ENCODE measurements around the gene FASTKD2. TPM values are rescaled to one million over a fixed set of nuclear protein-coding genes. Genes with fewer than 3 reads are reported as not detected.
"Not testable (repeated sequence)": the region's sequence is repeated elsewhere in the genome, so short reads cannot be mapped to it uniquely, and the experiment has no call there.

The FASTKD2 gene
- total and polyA plus RNA-seq, 5 donors from 2014 or later = 17.5 to 23.9 (median 21.8) TPM

DNA sequence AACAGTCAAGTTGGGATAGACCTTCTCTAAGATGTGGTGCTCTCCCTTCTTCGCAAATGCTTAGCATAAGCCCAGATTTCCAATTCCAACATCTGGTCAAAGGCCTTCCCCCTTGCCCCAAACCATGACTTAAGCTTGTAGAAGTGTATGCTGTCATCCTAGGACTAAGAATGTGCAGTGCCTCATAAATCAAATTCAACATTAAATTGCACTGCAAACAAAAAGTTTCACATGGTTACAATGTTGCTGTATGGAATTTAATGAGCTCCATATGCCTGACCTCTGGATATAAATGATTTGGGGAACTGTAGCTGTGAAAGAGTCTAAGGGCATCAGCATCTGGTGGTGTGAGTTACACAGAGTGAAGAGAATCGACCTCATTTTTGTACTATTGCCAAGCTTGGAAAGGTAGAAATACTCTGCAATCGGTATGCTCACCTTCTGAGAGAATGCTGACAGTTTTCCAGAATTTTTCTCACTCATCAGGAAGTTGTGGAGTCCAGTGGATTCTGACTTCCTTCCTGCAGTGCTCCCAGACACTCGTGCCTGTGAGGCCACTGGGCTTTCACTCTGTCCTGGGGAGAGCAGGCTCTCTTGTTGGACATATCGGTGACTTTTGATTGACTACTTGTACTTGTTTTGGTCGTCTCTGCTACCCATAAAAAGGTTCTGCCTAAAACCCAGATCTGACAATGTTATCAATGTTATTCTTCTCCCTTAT, 40.6 kb downstream of the FASTKD2 start:
- H3K27ac ChIP-seq (ENCODE audit: insufficient read depth, low read length, poor library complexity, severe bottlenecking) = no peak overlapping the region
- no peaks in the 10 kb centered on the region for H3K9me3 ChIP-seq (ENCODE audit: control insufficient read depth in 2 of 2, low read length in 2 of 2)
- H3K27ac Mint-ChIP-seq = no peak overlapping the region
- H3K4me3 ChIP-seq (ENCODE audit: low read depth, low read length) = no peak overlapping the region
- no peaks in the 10 kb centered on the region for H3K4me1 ChIP-seq (ENCODE audit: control insufficient read depth, insufficient read depth, low read length, poor library complexity, severe bottlenecking)
- ATAC-seq (ENCODE audit: low read depth in 2 of 2) = no peak
- H3K4me3 Mint-ChIP-seq = no peak overlapping the region
- no peaks in the 10 kb centered on the region for H3K9me3 Mint-ChIP-seq
- H3K27me3 Mint-ChIP-seq = no peaks in the 10 kb centered on the region
- no peaks in the 10 kb centered on the region for H3K27me3 ChIP-seq (ENCODE audit: control insufficient read depth, insufficient read depth, low read length)
- no peaks in the 10 kb centered on the region for H3K36me3 ChIP-seq (ENCODE audit: control insufficient read depth, insufficient read depth, low read length)
- no peak for DNase-seq
- H3K36me3 Mint-ChIP-seq = no peaks in the 10 kb centered on the region
- H3K4me1 Mint-ChIP-seq = peaks cover 0 to 1% (median under 1%) of the 10 kb centered on the region in 4 donors

DNA sequence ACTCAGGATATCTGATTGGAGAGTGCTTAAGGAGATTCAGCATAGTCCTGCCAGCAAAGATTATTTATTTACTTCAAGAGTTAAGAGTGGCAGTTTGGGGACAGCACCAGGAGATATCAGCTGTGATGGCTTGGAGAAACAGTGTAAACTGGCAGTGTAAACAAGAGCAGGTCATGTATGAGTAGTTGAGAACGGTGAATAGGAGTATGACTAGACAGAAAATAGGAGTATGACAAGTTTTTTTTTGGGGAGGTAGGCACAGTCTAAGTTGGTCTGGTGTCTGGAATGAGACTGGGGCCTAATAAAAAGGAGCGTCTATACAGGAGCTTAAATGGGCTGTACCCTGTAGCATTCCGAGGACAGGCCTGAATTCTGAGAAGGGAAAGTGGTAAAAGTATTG, 42.2 kb downstream of the FASTKD2 start:
- not testable (repeated sequence) for H3K27me3 ChIP-seq (ENCODE audit: control insufficient read depth, insufficient read depth, low read length); H3K9me3 Mint-ChIP-seq; H3K27me3 Mint-ChIP-seq; H3K4me3 Mint-ChIP-seq; H3K9me3 ChIP-seq (ENCODE audit: control insufficient read depth in 2 of 2, low read length in 2 of 2); H3K4me1 Mint-ChIP-seq; H3K27ac ChIP-seq (ENCODE audit: insufficient read depth, low read length, poor library complexity, severe bottlenecking); H3K4me1 ChIP-seq (ENCODE audit: control insufficient read depth, insufficient read depth, low read length, poor library complexity, severe bottlenecking); H3K36me3 ChIP-seq (ENCODE audit: control insufficient read depth, insufficient read depth, low read length); H3K27ac Mint-ChIP-seq; H3K4me3 ChIP-seq (ENCODE audit: low read depth, low read length); ATAC-seq (ENCODE audit: low read depth in 2 of 2); DNase-seq; H3K36me3 Mint-ChIP-seq

DNA sequence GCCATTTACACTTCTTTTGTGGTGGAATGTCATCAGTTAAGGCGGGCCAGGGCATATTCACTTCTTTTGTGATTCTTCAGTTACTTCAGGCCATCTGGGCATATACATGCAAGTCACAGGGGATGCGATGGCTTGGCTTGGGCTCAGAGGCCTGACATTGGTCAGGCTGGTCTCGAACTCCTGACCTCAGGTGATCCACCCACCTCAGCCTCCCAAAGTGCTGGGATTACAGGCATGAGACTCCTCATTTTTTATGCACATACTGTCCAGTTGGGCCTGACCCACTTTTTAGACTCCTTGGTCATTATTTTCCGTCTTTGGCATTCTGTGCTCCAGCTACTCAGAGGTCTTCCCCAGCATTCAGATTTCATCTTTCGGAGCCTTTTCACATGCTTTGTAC, 47.1 kb downstream of the FASTKD2 start:
- not testable (repeated sequence) for H3K27ac ChIP-seq (ENCODE audit: insufficient read depth, low read length, poor library complexity, severe bottlenecking); DNase-seq; H3K27me3 Mint-ChIP-seq

DNA sequence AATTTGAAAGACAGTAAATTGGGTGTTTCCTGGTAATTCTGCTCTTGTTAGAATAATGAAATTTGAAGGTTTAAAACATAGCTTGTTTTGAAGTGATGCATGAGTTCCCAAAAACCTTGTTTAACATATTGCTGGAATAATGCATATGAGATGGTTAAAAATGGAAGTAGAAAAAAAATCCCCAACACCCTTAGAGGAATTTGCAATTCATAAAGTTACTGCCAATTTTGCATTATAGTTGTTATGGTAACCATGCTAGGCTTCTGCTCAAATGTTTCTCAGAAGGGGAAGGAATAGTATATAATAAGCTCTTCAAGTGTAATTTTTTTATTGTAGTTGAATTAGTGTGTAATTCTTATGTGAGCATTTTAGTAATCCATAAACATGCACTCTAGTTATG, 49.1 kb downstream of the FASTKD2 start:
- H3K36me3 Mint-ChIP-seq = no peaks in the 10 kb centered on the region
- ATAC-seq (ENCODE audit: low read depth in 2 of 2) (no peak), DNase-seq (no peak)
- no peak overlapping the region for H3K27ac Mint-ChIP-seq
- Histone ChIP-seq H3K27me3 (ENCODE audit: control insufficient read depth, insufficient read depth, low read length) (no peaks in the 10 kb centered on the region), H3K4me3 (ENCODE audit: low read depth, low read length) (no peak overlapping the region), H3K36me3 (ENCODE audit: control insufficient read depth, insufficient read depth, low read length) (no peaks in the 10 kb centered on the region), H3K4me1 (ENCODE audit: control insufficient read depth, insufficient read depth, low read length, poor library complexity, severe bottlenecking) (no peaks in the 10 kb centered on the region), H3K27ac (ENCODE audit: insufficient read depth, low read length, poor library complexity, severe bottlenecking) (no peak overlapping the region), H3K9me3 (ENCODE audit: control insufficient read depth in 2 of 2, low read length in 2 of 2) (no peaks in the 10 kb centered on the region)
- no peak overlapping the region for H3K4me3 Mint-ChIP-seq
- no peaks in the 10 kb centered on the region for H3K9me3 Mint-ChIP-seq
- no peaks in the 10 kb centered on the region for H3K4me1 Mint-ChIP-seq
- H3K27me3 Mint-ChIP-seq = no peaks in the 10 kb centered on the region

More for the DNA sequence above, 47.1 kb downstream of the FASTKD2 start:
- H3K36me3 Mint-ChIP-seq; H3K4me3 Mint-ChIP-seq; H3K4me1 Mint-ChIP-seq; H3K36me3 ChIP-seq (ENCODE audit: control insufficient read depth, insufficient read depth, low read length); H3K4me1 ChIP-seq (ENCODE audit: control insufficient read depth, insufficient read depth, low read length, poor library complexity, severe bottlenecking); H3K9me3 Mint-ChIP-seq; ATAC-seq (ENCODE audit: low read depth in 2 of 2); H3K4me3 ChIP-seq (ENCODE audit: low read depth, low read length); H3K9me3 ChIP-seq (ENCODE audit: control insufficient read depth in 2 of 2, low read length in 2 of 2); H3K27ac Mint-ChIP-seq; H3K27me3 ChIP-seq (ENCODE audit: control insufficient read depth, insufficient read depth, low read length): not testable (repeated sequence)

DNA sequence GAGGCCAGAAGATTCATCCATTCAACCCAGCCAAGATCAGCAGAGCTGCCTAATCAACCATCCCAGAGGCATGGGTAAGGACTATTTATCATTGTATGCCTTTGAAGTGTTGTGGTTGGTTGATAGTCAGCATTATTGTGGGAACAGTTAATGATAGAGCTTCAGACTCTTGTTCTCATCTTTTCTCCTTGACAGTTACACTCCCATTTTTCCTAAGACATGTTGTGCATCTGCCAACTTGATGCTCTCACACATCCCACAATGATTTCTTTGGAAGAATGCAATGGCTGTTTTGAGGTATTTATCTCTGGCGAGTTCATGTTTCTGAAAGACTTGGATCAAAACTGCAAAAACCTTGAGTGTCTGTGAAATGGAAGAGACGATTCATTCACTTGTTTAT, 55.4 kb downstream of the FASTKD2 start:
- no peaks in the 10 kb centered on the region for H3K9me3 ChIP-seq (ENCODE audit: control insufficient read depth in 2 of 2, low read length in 2 of 2)
- H3K36me3 Mint-ChIP-seq = no peaks in the 10 kb centered on the region
- no peak overlapping the region for H3K4me3 ChIP-seq (ENCODE audit: low read depth, low read length)
- ATAC-seq (ENCODE audit: low read depth in 2 of 2) (no peak), DNase-seq (no peak)
- H3K27ac Mint-ChIP-seq = no peak overlapping the region
- no peak overlapping the region for H3K27ac ChIP-seq (ENCODE audit: insufficient read depth, low read length, poor library complexity, severe bottlenecking)
- no peaks in the 10 kb centered on the region for H3K4me1 Mint-ChIP-seq
- H3K9me3 Mint-ChIP-seq = no peaks in the 10 kb centered on the region
- no peaks in the 10 kb centered on the region for H3K27me3 Mint-ChIP-seq
- H3K4me1 ChIP-seq (ENCODE audit: control insufficient read depth, insufficient read depth, low read length, poor library complexity, severe bottlenecking) = no peaks in the 10 kb centered on the region
- no peaks in the 10 kb centered on the region for H3K27me3 ChIP-seq (ENCODE audit: control insufficient read depth, insufficient read depth, low read length)
- H3K36me3 ChIP-seq (ENCODE audit: control insufficient read depth, insufficient read depth, low read length) = no peaks in the 10 kb centered on the region
- no peak overlapping the region for H3K4me3 Mint-ChIP-seq

DNA sequence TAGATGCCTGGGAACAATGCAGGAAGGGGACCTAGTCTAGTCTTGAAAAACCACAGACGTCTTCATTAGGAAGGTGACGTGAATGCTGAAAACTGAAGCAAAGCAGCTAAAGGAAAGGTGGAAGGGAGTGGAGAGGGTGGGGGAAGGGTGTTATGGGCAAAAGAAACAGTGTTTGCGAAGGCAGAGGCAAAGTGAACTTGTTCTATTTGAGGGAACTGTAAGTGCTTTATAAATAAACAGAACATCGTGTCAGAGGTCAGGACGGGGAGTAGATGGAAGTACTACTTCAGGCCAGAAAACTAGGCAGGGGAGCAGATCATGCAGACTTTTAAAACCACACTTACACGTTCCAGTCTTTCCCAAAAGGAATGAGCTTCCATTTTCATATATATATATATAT, 57.8 kb downstream of the FASTKD2 start:
- H3K9me3 ChIP-seq (ENCODE audit: control insufficient read depth in 2 of 2, low read length in 2 of 2) = no peaks in the 10 kb centered on the region
- no peaks in the 10 kb centered on the region for H3K27me3 Mint-ChIP-seq
- no peak for ATAC-seq (ENCODE audit: low read depth in 2 of 2)
- no peak overlapping the region for H3K27ac Mint-ChIP-seq
- H3K4me1 ChIP-seq (ENCODE audit: control insufficient read depth, insufficient read depth, low read length, poor library complexity, severe bottlenecking) = no peaks in the 10 kb centered on the region
- H3K9me3 Mint-ChIP-seq = no peaks in the 10 kb centered on the region
- DNase-seq = no peak
- no peaks in the 10 kb centered on the region for H3K36me3 ChIP-seq (ENCODE audit: control insufficient read depth, insufficient read depth, low read length)
- H3K4me3 ChIP-seq (ENCODE audit: low read depth, low read length) = no peak overlapping the region
- H3K27ac ChIP-seq (ENCODE audit: insufficient read depth, low read length, poor library complexity, severe bottlenecking) = no peak overlapping the region
- no peaks in the 10 kb centered on the region for H3K36me3 Mint-ChIP-seq
- H3K27me3 ChIP-seq (ENCODE audit: control insufficient read depth, insufficient read depth, low read length) = no peaks in the 10 kb centered on the region
- H3K4me1 Mint-ChIP-seq = no peaks in the 10 kb centered on the region
- no peak overlapping the region for H3K4me3 Mint-ChIP-seq

DNA sequence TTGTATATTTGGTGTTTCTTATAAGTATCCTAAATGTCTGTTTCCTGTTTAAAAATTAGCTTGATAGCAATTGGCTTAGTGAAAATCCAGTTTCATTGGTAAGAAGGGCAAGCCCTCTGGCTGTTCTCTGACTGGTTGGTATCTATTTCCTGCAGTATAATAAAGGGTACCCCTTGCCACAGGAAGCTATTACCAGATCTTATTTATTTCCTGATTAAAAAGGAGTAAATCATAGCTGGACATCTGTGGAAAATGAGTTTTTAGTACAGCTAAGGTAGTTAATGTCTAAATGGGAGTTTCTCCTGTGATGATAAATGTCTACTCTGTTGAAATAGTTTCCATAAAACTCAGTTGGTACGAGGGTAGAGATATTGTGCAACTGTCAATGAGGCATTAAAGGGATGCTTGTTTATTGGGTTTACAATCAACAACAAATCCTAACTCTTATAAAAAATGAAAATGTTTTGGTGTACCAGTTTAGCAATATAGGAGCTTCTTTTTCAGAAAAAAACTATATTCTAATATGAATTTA, 58.7 kb downstream of the FASTKD2 start:
- H3K4me1 Mint-ChIP-seq = no peaks in the 10 kb centered on the region
- H3K4me1 ChIP-seq (ENCODE audit: control insufficient read depth, insufficient read depth, low read length, poor library complexity, severe bottlenecking) = no peaks in the 10 kb centered on the region
- no peaks in the 10 kb centered on the region for H3K27me3 ChIP-seq (ENCODE audit: control insufficient read depth, insufficient read depth, low read length)
- H3K27ac Mint-ChIP-seq = no peak overlapping the region
- no peaks in the 10 kb centered on the region for H3K9me3 ChIP-seq (ENCODE audit: control insufficient read depth in 2 of 2, low read length in 2 of 2)
- no peaks in the 10 kb centered on the region for H3K27me3 Mint-ChIP-seq
- H3K36me3 Mint-ChIP-seq = no peaks in the 10 kb centered on the region
- no peak for ATAC-seq (ENCODE audit: low read depth in 2 of 2)
- no peak overlapping the region for H3K27ac ChIP-seq (ENCODE audit: insufficient read depth, low read length, poor library complexity, severe bottlenecking)
- no peaks in the 10 kb centered on the region for H3K36me3 ChIP-seq (ENCODE audit: control insufficient read depth, insufficient read depth, low read length)
- no peak for DNase-seq
- H3K9me3 Mint-ChIP-seq = no peaks in the 10 kb centered on the region
- H3K4me3 ChIP-seq (ENCODE audit: low read depth, low read length) = no peak overlapping the region
- H3K4me3 Mint-ChIP-seq = no peak overlapping the region

DNA sequence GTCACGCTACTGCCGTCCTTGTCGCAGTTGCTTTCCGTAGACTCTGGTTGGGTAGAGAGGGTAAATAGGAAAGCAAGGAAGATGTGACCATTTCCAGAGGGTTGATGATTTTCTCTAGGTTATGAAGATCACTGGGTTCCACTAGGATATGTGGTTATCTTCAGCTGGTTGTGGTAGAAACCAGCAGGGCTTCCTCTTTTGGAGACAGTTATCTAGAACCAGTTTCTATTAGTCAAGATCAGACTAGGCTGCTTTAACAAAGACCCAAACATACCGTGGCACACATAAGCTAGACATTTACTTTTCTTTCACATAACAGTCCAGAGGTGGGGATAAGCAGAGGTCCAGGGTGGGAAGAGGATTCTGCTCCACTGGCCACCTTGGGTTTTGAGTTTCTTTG, 59.6 kb downstream of the FASTKD2 start:
- Histone ChIP-seq H3K36me3 (ENCODE audit: control insufficient read depth, insufficient read depth, low read length) (no peaks in the 10 kb centered on the region), H3K9me3 (ENCODE audit: control insufficient read depth in 2 of 2, low read length in 2 of 2) (no peaks in the 10 kb centered on the region), H3K27ac (ENCODE audit: insufficient read depth, low read length, poor library complexity, severe bottlenecking) (no peak overlapping the region), H3K4me1 (ENCODE audit: control insufficient read depth, insufficient read depth, low read length, poor library complexity, severe bottlenecking) (no peaks in the 10 kb centered on the region), H3K4me3 (ENCODE audit: low read depth, low read length) (no peak overlapping the region), H3K27me3 (ENCODE audit: control insufficient read depth, insufficient read depth, low read length) (no peaks in the 10 kb centered on the region)
- Mint-ChIP-seq H3K36me3 (no peaks in the 10 kb centered on the region), H3K27me3 (no peaks in the 10 kb centered on the region), H3K4me3 (no peak overlapping the region), H3K9me3 (no peaks in the 10 kb centered on the region), H3K27ac (no peak overlapping the region), H3K4me1 (no peaks in the 10 kb centered on the region)
- no peak for DNase-seq
- no peak for ATAC-seq (ENCODE audit: low read depth in 2 of 2)
